A204.1 (cell line): ENCODE results near the gene RASD2.
"Not testable (repeated sequence)": the region's sequence is repeated elsewhere in the genome, so short reads cannot be mapped to it uniquely, and the experiment has no call there.

Experiments used
- FAIRE-seq: peaks from 2 replicates; lab custom pipeline; 2012; peaks lifted over from hg19 to GRCh38; lab: Jason Lieb, UNC

Gene RASD2, protein sequence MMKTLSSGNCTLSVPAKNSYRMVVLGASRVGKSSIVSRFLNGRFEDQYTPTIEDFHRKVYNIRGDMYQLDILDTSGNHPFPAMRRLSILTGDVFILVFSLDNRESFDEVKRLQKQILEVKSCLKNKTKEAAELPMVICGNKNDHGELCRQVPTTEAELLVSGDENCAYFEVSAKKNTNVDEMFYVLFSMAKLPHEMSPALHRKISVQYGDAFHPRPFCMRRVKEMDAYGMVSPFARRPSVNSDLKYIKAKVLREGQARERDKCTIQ

DNA sequence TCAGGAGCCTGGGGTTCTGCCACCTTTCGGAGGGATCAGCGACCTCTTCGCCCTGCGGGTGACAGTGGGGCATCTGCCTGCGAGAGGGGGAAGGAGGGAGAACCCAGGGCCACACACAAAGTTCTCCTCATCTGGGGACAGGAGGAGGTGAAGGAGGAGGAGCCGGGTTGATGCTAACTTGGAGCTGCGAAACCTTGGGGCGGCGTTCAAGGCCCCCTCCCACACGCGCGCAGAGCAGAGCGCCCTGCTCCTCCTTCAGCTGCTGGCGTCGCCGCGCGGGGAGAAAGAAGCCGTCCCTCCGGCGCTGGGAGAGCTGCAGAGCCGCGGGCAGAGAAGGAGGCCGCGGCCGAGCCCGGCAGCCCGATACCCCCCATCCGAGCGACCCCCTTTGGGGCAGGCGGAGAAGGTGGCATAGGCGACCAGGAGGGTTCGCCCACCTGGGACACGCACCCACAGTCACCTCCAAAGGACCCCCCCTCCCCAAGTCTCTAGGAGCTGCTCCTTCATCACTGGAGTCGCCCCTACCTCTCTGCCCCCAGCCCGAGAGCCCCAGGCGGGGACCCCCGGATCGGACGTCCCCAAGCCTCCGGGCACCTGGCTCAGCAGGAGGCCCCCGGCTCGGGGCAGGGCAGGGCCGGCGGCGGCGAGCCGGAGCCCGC is at the start of gene RASD2:
Gene RASD2, plus strand, starts transcription at position 237 of the 659 bp plus-strand sequence. CDS start 5,979 bp downstream, outside the sequence.
- no peak for FAIRE-seq

DNA sequence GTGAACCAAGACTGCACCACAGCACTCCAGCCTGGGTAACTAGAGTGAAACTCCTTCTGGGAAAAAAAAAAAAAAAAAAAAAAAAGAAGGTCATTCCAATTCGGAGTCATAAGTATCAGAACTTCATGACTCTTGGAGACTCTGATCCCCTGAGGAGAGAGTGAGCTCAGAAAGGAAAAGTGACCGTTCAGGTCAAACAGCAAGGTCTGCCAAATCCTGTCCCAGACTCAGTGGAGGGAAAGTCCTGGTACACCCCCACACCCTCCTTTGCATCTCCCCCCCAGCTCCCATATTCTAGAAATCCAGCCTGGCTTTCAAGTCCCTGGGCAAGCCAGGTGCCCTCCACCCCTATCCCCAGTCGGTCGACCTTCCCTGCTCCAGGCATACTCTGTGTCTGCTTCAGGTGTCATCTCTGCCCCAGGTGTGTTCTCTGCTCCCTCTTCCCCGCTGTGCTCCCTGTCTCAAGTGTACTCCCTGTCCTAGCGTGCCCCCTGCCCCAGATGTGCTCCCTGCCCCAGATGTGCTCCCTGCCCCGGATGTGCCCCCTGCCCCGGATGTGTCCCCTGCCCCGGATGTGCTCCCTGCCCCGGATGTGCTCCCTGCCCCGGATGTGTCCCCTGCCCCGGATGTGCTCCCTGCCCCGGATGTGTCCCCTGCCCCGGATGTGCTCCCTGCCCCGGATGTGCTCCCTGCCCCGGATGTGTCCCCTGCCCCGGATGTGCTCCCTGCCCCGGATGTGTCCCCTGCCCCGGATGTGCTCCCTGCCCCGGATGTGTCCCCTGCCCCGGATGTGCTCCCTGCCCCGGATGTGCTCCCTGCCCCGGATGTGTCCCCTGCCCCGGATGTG is 49.3 kb upstream of the RASD2 start:
- FAIRE-seq: not testable (repeated sequence)

DNA sequence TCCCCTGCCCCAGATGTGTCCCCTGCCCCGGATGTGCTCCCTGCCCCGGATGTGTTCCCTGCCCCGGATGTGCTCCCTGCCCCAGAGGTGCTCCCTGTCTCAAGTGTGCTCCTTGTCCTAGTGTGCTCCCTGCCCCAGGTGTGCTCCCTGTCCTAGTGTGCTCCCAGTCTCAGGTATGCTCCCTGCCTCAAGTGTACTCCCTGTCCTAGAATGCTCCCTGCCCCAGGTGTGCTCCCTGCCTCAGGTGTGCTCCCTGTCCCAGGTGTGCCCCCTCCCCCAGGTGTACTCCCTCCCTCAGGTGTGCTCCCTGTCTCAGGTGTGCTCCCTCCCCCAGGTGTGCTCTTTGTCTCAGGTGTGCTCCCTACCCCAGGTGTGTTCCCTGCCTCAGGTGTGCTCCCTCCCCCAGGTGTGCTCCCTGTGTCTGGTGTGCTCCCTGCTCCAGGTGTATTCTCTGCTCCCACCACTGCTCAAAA is 48.7 kb upstream of the RASD2 start:
- FAIRE-seq: no peak

DNA sequence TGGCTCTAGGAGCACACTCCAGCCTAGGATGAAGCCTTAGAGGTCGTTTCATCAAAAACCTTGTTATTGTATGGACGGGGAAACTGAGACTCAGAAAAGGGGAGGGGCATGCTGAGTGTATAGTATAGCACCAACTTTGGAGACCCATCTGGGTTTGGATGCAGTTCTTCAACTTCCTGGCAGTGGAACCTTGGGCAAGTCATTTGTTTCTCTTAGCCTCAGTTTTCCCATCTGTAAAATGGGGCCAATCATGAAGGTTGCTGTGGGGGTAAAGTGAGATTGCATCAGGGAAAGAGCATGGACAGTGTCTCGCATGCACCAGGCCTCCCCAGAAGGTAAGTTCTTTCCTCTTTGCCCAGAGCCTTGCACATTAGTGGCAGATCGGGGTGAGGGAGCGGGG is 47.6 kb upstream of the RASD2 start:
- no peak for FAIRE-seq

DNA sequence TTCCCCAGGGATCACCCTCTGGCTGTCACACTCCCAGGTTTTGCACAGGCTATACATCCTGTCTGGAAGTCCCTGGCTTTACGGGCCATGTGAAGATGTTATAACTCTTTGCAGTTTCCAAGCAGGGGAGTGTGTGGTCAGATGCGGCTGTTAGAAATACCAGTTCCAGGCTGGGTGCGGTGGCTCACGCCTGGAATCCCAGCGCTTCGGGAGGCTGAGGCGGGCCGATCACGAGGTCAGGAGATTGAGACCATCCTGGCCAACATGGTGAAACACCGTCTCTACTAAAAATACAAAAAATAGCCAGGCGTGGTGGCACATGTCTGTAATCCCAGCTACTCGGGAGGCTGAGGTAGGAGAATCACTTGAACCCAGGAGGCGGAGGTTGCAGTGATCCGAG is 44.9 kb upstream of the RASD2 start:
- not testable (repeated sequence) for FAIRE-seq

DNA sequence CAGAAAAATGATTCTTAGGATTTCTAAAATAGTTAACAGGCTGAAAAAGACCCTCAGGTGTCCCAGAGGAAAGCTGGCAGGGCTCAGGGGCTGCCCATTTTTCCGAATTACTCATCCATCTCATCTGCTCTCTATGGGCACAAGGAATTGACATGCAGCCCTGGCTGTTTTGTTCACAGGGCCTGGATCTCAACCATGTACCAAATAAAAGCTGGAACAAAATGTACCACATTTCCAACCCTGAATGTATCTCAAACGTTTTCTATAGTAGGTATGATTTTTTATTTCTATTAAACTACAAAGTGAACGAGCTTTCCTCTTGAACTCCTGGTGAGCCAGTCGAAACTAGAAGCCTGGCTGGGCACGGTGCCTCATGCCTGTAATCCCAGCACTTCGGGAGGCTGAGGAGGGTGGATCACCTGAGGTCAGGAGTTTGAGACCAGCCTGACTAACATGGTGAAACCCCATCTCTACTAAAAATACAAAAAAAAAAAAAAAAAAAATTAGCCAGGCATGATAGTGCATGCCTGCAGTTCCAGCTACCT is 43.8 kb upstream of the RASD2 start:
- no peak for FAIRE-seq

DNA sequence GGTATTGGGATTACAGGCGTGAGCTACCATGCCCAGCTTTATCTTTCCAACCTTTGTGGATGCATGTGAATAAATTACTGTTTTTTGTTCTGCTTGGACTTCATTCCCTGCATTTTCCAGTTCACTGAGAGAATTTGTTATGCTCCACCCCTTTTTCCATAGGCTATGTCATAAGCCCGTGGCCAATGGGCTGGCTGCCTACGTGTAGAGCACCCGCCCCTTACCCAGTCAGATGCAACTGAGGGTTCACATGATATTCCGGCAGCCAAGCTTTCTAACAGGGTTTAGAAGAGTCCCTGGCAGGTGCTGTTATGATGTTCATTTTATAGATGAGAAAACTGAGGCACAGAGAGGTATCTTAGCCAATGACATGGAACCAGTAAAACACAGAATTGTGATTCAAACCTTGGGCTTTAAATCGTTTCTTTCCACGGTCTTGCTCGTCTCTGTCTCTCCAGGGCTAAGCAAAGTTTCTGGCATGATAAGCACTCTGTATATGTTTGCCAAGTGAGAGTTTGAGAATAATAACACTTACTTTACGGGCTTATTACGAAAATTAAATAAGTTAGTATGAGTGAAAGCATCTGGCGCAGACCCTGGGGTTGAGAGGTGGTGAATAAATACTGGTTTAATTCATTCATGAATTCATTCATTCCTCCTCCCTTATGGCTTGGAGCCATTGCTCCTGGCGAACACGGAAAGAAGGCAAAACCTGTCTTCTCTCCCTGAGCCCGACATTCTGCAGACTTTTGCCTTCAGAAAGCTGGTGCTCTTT is 42.4 kb upstream of the RASD2 start:
- no peak for FAIRE-seq

DNA sequence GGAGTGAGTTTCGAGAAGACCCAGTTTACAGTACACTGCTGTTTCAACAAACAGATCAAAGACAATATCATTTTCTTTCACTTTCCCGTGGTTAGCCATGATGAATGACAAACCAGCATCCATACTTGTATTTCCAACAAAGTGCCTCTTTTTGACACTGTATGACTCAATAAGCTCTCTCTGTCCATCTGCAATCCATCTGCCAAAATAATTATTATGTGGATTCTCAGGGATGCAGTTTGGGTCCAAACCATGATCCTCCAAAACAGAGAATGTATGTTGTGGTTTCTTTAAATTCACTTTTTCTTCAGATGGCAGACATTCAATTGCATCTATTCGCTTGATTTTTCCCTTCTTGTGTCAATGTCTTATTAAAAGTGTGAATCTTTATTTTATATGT is 37.8 kb upstream of the RASD2 start:
- FAIRE-seq: no peak

DNA sequence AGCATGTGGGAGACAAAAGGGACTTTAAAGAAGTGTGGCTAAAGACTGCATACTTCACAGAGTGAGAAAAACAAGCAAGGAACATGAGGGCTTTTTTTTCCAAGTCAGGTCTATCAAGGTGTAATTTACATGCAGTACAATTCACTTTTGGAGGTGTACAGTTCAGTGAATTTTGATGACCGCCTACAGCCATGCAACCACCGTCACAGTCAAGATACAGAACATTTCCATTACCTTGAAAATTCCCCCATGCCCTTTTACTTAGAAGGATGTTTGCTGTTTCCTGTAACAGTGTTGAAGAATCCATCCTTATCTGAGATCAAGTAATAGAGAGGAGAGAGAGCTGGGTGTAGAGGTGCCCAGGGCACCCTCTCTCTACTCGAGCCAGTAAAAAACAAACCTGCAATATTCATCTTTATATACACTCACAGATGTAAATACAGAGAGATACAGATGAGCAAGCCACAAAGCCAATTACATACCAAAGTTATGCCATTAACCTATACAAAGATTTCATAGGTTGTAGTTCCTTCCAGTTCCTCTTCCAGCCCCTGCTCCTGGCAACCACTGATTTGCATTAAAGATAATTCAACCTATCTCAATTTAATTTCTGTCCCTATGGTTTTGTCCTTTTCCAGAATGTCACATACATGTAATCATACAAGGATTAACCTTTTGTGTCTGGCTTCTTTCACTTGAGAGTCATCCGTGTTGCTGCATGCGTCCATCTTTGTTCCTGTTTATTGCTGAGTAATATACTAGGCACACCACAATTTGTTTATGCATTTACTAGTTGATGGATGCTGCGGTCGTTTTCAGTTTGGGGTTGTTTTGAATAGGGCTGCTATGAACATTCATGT is 35.0 kb upstream of the RASD2 start:
- no peak for FAIRE-seq

DNA sequence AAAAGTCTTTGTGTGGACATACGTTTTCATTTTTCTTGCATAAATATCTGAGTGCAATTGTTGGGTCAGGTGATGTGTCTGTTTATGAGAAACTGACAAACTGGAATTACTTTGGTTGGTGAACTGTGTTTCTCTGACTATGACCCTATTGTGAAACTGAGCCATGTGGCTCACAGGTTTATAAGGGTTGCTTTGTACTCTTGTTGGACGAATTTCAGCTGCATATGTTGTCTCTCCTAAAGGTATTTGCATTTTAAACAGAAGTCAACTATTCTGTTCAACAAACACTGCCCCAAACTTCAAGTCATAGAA is 34.4 kb upstream of the RASD2 start:
- FAIRE-seq: no peak

DNA sequence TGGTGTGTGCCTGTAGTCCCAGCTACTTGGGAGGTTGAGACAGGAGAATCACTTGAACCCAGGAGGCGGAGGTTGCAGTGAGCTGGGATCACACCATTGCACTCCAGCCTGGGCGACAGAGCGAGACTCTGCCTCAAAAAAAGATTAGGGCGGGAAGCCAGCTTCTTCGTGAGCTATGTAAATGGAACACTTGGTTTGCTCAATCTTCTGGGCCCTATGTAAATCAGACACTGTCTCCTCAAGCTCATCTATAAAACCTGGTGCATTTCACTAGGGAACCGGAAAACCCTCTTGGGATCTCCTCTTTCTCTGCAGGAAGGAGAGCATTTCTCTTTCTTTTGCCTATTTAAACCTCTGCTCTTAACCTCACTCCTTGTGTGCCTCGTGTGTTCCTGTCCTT is 32.8 kb upstream of the RASD2 start:
- FAIRE-seq: not testable (repeated sequence)

DNA sequence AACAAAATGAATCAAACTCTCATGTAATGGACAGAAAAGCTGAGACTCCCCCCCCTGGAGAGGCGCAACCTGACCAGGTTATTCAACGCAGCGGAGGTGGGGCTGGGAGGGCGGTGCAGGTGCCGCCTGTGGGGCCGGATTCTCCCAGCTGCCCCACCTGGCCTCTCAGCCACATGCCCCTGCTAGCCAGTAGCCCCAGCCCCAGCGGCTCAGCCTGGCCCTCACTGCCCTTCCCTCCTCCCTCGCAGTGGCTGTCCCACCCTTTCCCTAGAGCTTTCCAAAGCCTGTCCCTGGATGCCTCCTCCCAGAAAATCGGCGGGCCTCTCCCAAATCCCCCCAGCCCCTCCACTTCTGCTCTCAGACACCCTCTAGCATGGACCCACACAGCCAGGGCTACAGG is 31.2 kb upstream of the RASD2 start:
- FAIRE-seq: no peak

DNA sequence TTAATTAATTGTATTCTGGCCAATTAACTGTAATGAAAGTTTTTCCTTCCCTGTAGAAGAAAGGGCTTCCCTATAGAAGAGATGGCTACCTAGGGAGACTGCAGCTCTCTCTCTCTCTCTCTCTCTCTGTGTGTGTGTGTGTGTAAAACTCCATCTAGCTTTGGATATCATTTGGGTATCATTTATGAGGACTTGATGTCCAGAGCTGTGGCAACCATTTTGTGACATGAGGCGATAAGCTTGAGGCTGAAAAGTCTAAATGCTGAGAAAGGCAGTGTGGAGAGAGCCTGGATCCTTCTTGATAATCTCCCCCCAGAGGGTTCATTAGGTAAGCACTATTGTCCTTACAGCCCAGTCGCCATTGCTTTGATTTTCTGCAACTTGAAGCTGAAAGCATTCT is 30.7 kb upstream of the RASD2 start:
- no peak for FAIRE-seq

DNA sequence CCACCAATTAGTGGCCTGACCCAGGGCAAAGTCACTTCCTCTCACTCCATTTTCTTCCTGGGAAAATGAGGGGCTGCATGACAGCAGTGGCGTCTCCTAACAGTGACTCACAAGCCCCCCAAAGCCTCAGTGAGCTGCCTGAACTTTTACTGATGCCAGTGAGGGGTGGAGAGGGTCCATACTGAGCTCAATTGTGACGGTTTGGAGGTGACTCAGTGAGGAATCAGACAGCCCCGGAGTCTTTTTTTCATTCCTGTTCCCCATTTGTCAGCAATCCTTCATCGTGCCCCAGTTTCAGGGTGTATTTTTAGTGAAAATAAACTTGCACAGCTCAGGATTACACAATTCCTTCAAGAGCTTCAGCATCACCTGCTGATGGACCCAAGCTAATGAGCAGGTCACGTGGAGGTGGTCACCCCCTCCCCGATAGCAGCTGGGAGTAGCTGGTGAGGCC is 30.1 kb upstream of the RASD2 start:
- no peak for FAIRE-seq

DNA sequence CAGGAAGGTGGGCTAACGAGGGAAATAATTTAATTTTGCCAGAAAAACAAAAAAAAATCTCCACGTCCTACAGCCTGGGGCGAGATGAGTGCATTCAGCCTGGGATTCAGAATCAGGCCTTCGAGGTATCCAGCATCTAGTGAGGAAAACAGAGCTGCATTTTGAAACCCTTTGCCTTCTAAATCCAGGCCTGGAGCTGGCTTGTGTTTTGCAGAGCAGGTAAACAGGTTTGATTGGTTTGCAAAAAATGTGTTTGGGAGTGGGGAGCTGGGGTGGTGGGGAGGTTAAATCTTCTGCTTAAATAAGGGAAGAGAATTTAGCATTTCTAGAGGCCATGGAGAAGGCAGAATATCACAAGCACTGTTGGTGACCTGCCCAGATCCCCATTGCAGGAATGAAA is 29.7 kb upstream of the RASD2 start:
- FAIRE-seq: no peak

DNA sequence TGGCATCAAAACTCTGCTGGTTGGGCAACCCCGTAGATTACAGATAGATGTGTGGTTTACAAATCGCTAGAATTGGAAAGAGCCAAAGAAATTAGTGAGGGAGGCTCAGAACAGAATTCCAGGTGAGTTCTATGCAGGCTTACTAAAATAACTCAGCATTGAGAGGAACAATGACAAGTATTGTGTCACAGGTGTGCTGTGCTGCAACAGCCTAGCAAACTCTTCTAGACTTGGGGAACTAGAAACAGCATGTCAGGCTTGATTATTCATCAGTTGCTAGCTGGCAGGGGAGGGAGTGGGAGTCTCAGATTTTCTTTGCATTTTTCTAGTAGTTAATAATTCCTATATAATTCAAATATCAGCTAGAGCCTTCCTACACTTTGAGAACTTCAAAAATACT is 26.3 kb upstream of the RASD2 start:
- no peak for FAIRE-seq

DNA sequence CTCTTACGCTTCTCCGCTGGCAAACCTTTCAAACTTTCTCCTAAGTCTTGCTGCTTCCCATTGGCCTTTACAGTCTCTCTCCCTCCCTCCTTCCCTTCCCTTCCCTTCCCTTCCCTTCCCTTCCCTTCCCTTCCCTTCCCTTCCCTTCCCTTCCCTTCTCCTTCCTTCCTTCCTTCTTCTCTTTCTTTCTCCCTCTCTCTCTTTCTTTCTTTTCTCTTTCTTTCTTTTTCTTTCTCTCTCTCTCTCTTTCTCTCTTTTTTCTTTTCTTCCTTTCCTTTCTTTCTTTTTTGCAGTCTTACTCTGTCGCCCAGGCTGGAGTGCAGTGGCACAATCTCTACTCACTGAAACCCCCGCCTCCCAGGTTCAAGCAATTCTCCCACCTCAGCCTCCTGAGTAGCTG is 24.7 kb upstream of the RASD2 start:
- not testable (repeated sequence) for FAIRE-seq

DNA sequence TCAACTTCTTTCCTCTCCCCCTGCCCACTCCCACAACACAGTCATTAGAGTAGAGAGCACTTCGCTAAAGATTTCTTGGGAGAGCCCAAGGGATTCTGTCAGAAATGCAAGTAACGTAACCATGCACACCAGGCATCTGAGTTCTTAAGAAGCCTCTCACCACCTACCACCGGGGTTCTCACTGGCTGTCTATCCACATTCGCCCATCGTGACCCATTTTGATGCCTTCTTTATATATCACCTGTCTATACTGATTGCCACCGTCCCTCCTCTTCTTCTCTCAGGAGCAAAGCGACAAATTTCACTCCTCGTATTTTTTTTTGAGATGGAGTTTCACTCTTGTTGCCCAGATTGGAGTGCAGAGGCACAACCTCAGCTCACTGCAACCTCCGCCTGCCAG is 23.9 kb upstream of the RASD2 start:
- FAIRE-seq: no peak

DNA sequence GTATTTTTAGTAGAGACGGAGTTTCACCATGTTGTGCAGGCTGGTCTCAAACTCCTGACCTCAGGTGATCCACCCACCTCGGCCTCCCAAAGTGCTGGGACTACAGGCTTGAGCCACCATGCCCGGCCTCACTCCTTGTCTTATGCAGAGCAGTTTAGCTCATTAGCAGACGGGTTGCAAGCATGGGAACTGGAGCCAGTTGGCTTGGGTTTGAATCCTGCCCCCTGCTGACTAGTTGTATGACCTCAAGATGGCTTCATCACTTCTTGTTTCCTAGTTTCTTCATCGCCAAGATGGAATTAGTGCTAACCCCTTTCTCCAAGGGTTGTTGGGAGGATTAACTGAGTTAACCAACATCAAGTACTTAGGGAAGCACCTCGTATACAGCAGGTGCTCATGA is 23.4 kb upstream of the RASD2 start:
- no peak for FAIRE-seq

DNA sequence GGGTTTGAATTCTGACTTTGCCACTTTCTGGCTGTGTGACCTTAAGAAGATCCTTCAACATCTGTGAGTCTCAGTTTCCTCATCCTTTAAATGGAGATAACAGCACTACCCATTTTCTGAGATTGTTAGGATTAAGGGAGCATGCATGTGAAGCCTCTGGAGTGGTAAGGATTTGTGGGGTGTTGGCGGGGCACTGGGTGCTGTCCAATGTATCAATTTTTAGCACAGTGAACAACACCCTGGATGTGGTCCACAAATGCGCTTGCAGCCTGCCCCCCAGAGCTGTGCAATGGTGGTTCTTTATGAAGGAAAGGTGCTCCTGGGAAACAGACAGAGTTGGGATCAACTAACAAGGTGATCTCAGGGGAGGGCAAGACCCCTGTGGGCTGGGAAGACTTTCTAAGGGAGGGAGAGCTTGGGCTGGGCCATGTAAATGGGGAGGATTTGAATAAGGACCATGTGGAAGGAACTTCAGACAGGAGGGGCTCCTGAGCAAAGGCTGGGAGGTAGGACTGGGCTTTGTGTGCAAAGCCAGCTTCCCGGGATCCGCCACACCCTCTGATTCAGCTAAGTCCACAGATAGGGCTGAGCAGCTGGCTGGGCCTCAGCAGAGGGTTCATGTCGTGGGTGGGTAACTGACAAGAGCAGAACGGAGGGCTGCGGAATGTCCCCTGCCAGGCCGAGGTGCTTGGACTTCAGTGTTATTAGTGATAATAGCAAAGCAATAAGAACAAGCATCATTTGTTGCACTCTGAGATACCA is 22.7 kb upstream of the RASD2 start:
- FAIRE-seq: no peak
